ENCODE measurements around the gene ZBTB7C.

GRCh38 chr18:48294899-48295585 is 114.1 kb downstream of the ZBTB7C start:
- TF ChIP-seq CTCF (conservative IDR thresholded peaks at IDR 0.05; ENCODE audit: low read length) (no peak), EZH2phosphoT487 (IDR thresholded peaks at IDR 0.05; ENCODE audit: borderline replicate concordance) (no peak)

Measured in Loucy (cell line).